NCI-H748 (cell line): ENCODE data around the gene SMTNL2.

Experiments
- DNase-seq: peaks from one replicate; lab custom pipeline; 2025; ENCODE audit not compliant: unreplicated experiment; lab: John Stamatoyannopoulos, UW

The SMTNL2 gene

GRCh38 chr17:4584101-4584916 is at the start of gene SMTNL2:
Gene SMTNL2, plus strand, starts transcription at chr17:4584529. Its CDS starts 77 bp downstream, at chr17:4584606.
- DNase-seq: peak; percentile 67

DNA sequence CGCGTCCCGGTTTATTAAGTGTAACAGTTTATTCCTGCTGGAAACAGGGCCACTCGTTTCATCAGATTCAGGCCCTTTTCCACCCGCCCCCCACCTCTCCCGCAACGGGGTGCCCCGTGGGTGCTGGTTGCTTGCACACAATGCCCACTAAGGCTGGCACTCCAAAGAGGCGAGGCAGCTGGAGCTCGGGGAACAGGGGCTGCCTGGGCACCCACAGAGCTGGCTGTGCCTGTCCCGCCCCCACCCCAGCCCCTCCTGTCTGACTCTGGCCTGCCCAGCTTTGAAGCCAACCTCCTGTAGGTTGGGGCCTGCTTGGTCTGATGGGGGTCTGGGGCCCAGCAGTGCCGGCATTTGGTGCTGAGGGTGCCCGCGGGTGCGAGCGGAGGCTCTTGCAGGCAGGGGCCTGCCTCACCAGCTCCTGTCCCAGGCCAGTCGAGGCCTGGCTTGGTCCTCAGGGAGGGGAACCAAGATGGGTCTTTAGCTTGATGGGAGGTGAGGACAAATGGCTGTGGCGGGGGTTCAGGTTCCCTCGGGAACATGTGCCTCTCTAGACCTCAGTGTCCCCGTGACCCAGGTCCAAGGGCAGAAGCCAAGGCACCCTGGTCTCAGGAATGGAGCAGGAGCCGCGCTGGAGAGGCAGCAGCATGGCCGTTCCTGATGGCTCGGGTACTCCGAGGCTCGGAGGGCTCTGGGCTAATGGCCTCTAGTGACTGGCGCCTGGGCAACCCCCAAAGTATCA is 49.2 kb upstream of the SMTNL2 start:
- no peak for DNase-seq

- no peak for DNase-seq
These were observed 48.6 kb upstream of the SMTNL2 start for GRCh38 chr17:4535667-4536258.

GRCh38 chr17:4536259-4536741 is 48.0 kb upstream of the SMTNL2 start:
- no peak for DNase-seq

- no peak for DNase-seq
These were observed 47.5 kb upstream of the SMTNL2 start for GRCh38 chr17:4536742-4537411.

GRCh38 chr17:4537451-4538235 is 46.7 kb upstream of the SMTNL2 start:
- DNase-seq: no peak

DNA sequence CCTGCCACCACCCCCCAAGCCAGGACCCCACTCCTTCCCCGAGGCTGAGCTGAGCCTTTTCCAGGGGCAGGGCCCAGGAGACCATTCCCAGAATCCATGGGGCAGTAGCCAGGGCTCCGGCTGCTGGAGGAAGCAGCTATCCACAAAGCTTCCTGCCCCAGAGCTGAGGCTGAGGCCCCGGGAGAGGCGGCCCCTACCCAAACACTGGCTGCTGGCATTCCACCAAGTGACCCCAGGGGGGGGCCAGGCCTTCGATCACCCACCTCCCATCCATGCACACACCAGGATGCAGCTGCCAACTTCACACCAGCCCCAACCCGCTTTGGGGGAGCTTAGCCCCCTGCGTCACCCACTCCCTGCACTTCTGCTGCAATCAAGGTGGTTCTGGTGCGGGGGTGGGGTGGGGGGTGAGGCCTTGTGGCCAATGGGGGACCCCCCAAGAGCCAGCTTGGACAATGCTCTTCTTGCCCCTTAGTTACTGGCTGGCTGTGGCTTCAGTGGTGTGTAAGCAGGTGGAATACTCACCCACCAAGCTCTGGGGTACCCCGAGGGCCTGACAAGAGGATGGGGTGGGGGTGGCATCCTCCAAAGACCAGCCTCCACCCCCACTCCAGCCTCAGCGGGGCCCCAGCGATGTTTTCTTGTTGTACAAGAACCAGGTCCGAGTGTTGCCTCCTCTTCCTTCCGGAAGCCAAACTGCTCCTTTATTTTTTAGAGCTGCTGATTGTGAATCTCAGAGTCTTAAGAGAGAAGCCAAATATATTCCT is 45.9 kb upstream of the SMTNL2 start:
- DNase-seq: no peak

- no peak for DNase-seq
These were observed 45.3 kb upstream of the SMTNL2 start for GRCh38 chr17:4539025-4539424.

DNA sequence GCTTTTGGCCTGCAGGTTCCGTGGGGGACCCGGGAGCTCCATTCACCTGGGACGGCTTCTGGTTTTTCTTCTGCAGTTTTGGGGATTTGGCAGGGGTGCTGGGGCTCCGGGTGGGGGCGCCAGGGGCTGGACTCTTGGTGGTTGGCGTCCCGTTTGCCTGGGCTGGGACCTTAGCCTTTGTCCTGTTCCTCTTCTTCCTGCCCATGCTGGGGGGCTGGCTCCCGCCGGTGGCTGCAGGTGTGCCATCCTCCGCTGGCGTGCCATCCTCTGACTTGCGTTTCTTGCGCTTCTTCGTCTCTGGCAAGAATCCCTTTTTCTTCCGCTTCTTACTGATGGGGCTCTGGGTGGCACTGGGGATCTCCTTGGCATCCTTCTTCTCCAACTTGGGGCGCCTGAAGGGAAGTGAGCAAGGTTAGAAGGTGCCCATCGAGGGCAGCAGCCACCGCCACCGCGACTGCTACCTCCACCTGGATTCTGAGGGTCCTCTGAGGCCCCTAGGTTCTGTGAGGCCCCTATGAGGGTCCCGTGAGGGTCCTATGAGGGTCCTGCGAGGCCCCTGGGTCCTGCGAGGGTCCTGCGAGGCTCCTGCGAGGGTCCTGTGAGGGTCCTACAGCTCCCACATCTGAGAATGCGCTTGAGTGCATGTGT is 44.6 kb upstream of the SMTNL2 start:
- no peak for DNase-seq

GRCh38 chr17:4540224-4540651 is 44.1 kb upstream of the SMTNL2 start:
- DNase-seq: no peak

- no peak for DNase-seq
These were observed 43.5 kb upstream of the SMTNL2 start for GRCh38 chr17:4540687-4541327.

- DNase-seq: no peak
These were observed 42.9 kb upstream of the SMTNL2 start for GRCh38 chr17:4541328-4542002.

DNA sequence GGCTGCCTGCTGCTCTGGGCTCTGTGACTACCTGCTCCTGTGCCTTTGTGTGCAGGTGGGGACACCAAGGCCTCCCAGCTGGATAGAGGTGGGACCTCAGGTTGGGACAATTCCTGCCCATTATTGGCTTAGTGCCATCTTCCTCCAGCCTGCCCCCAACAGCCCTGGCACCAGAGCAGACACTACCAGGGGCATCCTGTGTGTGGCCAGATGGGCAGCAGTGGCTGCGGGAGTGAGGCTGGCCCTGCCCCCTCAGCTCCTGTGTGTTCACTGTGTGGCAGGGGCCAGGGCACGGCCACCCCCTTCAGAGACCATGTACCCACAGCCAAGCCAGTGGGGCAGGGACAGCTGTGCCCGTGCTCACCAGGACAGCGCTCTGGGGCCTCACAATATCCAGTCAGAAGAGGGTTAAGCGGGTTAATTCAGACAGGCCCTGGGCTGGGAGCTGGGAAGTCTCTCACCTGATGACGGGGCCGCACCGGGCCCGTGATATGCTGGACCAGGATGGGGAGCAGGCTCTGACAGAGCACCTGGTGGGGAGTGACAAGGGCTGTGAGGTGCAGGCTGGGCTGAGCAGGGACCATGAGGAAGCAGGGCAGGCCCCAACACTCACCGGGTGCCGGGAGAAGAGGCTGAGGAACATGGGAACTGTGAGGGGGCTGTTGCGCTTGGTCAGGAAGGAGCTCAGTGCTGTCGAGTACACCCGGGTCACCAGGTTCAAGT is 42.2 kb upstream of the SMTNL2 start:
- no peak for DNase-seq

GRCh38 chr17:4542726-4543191 is 41.6 kb upstream of the SMTNL2 start:
- DNase-seq: no peak

DNA sequence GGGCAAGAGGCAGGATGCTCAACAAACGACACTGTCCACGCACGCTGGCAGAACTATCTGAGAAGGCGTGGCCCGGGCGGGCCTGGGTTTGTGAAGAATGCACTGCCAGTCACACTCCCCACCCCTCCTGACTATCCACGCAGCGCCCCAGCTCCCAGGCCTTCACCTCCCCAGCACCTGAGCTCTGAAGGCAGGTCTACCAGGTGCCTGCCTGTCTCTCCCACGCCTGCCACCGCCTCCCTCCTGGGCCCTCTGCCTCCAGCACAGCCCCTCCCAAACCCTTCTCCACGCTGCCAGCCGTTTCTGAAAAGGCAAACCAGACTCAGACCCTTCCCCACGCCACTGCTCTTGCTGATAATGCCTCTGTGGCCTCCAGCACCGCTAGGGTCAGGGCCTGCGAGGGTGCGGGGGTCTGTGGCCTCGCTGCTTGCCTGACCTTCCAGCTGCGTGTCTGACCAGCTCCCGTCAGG is 40.7 kb upstream of the SMTNL2 start:
- DNase-seq: no peak

DNA sequence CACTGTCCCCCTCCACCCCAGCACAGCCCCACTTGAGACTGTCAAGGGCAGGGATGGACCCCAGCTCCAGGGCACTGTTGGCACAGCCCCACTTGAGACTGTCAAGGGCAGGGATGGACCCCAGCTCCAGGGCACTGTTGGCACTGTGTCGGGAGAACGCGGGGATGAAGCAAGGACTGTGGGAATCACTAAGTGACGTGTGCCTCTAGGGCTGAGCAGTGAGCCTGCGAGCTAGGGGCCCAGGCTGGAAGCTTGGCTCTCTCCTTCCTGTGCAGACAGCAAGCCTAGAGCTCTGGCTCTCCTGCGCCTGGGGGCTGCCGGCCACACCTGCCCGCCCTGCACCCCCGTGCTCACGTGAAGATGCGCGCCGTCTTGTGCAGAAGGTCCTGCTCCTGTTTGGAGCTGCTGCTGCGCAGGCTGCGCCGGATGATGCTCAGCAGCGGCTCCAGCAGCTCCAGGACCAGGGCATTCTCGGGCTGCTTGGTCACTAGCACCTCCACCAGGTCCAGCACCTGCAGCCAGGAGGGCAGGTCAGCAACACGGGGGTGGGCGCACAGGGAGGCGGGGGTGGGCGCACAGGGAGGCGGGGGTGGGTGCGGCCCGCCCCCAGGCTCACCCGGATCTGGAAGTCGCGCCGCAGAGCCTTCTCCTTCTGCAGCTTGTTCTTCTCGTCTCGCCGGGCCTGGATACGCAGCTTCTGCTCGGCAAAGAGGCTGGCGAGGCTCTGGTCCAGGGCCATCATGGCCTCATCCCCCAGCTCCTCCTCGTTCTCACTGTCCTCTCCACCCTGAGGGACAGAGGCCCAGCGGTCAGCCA is 40.0 kb upstream of the SMTNL2 start:
- no peak for DNase-seq

GRCh38 chr17:4544951-4545216 is 39.4 kb upstream of the SMTNL2 start:
- no peak for DNase-seq
